Measurements from ENCODE around the gene ADGRA3.

The ADGRA3 gene

DNA sequence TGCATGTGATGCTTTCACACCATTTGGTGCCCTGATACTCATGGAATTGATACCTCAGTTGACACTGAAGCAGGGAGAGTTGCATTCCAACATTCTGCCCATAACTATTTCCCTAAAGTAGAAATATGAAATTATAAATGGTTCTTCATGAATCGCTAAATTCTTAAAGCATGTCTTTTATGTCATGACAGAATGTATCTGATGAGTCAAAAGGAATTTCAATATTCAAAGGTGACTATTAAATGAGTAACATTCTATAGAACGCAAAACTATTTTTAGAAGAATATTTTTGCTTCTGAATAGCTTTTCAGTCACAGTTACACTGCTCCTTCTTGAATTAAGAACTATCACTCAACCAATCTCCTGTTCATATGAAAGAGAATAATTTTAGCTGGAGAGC is 152.8 kb downstream of the ADGRA3 start:
- DNase-seq (ENCODE audit: low read depth, low spot score): no peak
- TF ChIP-seq, protein P1, sequence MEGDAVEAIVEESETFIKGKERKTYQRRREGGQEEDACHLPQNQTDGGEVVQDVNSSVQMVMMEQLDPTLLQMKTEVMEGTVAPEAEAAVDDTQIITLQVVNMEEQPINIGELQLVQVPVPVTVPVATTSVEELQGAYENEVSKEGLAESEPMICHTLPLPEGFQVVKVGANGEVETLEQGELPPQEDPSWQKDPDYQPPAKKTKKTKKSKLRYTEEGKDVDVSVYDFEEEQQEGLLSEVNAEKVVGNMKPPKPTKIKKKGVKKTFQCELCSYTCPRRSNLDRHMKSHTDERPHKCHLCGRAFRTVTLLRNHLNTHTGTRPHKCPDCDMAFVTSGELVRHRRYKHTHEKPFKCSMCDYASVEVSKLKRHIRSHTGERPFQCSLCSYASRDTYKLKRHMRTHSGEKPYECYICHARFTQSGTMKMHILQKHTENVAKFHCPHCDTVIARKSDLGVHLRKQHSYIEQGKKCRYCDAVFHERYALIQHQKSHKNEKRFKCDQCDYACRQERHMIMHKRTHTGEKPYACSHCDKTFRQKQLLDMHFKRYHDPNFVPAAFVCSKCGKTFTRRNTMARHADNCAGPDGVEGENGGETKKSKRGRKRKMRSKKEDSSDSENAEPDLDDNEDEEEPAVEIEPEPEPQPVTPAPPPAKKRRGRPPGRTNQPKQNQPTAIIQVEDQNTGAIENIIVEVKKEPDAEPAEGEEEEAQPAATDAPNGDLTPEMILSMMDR (IDR thresholded peaks at IDR 0.05; ENCODE audit: low read depth, low read length): no peak
- in situ Hi-C loops (cut with HindIII; ENCODE audit: low sequenced_read_pairs): no loop called here
- H3K4me3 ChIP-seq (ENCODE audit: low read depth, low read length): no peak overlapping the region

DNA sequence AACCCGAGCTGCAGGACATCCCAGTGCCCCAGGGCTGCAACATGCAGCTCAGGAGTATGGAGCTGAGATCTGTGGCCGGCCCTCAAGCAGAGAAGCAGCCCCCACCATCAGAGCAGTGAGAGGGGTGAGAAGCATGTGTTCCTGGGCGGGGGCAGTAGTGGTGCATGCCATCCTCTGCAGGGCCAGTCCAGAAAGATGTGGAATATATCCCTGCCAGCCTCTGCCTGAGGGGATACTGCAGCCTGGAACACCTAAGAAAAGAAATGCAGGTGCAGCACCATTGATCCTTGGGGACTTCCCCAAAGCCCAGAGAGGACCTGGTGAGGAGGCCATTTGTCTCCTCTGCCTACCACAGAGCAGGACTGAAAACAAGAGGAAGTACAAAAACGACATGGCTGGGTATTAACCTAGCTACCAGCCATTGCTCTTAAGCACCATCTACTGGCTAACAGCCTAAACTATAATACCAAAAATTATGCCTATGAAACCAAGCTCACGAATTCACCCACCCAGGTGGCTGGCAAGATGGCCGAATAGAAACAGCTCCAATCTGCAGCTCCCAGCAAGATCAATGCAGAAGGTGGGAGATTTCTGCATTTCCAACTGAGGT is 158.8 kb downstream of the ADGRA3 start:
- H3K4me3 ChIP-seq (ENCODE audit: low read depth, low read length): no peak overlapping the region
- TF ChIP-seq, protein P1 (IDR thresholded peaks at IDR 0.05; ENCODE audit: low read depth, low read length): peak; percentile 53

DNA sequence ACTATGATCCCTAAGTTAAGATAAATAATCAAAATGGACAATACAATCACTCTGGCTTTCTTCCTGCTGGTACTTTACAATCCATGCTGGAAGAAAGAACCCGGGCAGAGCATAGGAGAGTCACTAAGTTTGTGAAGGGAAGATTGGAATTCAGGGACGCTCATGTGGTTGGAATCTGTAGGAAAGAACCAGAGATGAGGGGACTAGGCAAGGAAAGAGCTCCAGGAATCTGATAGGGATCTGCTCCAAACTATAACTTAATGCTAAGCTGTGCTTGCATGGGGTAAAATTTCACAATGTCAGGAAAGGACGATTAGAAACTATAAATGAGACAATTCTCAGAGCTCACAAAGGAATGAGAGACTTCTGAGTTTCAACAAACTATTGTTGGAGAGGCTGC is 167.5 kb downstream of the ADGRA3 start:
- DNase-seq (ENCODE audit: low read depth, low spot score): peak; percentile 15
- TF ChIP-seq, protein P1 (IDR thresholded peaks at IDR 0.05; ENCODE audit: low read depth, low read length): no peak
- H3K4me3 ChIP-seq (ENCODE audit: low read depth, low read length): no peak overlapping the region
- in situ Hi-C loops (cut with HindIII; ENCODE audit: low sequenced_read_pairs): no loop called here

More for the DNA sequence above, 158.8 kb downstream of the ADGRA3 start:
- in situ Hi-C loops (cut with HindIII; ENCODE audit: low sequenced_read_pairs): no loop called here
- DNase-seq (ENCODE audit: low read depth, low spot score): peak; percentile 37

DNA sequence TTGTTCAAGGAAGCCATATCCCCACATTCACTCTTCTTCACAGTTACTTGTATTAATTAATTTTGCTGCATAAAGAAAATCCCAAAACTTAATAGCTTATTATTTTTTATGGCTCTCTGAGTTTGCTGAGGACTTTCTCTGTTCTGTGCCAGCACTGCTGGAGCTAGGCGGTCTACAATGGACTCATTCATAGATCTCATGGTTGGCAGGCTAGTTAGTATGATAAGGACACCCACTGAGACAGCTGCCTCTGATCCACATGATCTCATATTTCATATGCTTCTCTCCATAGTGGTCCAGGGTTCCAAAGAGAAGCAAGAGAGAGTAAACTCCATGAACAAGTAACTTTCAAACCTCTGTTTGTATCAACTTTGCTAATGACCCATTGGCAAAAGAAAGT is 170.2 kb downstream of the ADGRA3 start:
- DNase-seq (ENCODE audit: low read depth, low spot score): no peak
- H3K4me3 ChIP-seq (ENCODE audit: low read depth, low read length): no peak overlapping the region
- in situ Hi-C loops (cut with HindIII; ENCODE audit: low sequenced_read_pairs): no loop called here
- TF ChIP-seq, protein P1 (IDR thresholded peaks at IDR 0.05; ENCODE audit: low read depth, low read length): no peak

DNA sequence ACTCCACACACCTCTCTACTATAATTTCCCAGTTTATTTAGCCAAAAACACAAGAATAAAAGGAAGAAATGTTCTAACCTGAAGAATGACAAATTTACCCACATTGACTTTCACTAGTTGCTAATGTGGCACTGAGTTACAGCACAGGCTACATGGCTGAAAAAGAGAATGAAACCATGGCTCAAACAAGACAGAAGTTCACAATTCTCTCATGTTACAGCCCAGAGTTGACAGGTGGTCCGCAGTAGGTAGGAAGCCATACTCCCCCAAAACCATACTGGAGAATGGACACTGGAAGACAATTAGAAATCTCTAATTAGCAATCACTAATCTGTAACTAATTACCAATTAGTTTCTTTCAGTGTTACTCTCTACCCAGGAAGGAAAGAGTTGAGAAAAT is 170.8 kb downstream of the ADGRA3 start:
- TF ChIP-seq, protein P1 (IDR thresholded peaks at IDR 0.05; ENCODE audit: low read depth, low read length): no peak
- no peak for DNase-seq (ENCODE audit: low read depth, low spot score)
- H3K4me3 ChIP-seq (ENCODE audit: low read depth, low read length): no peak overlapping the region
- in situ Hi-C loops (cut with HindIII; ENCODE audit: low sequenced_read_pairs): no loop called here

DNA sequence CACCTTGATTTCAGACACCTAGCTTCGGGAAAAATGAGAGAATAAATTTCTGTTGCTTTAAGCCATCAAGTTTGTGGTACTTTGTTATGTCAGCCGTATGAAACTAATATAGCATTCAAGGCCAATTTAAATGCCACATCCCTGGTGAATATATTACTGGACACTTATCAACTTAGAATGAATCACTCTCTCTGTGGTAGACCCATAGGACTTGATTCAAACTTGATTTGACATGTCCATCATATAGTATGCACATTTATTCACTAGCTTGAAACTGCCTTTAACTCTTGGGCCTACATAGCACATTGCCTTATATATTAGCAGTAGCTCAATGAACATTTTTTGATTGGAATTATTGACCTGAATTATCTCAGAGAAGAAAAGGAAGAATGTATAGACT is 172.3 kb downstream of the ADGRA3 start:
- no peak for DNase-seq (ENCODE audit: low read depth, low spot score)
- no peak overlapping the region for H3K4me3 ChIP-seq (ENCODE audit: low read depth, low read length)
- TF ChIP-seq, protein P1 (IDR thresholded peaks at IDR 0.05; ENCODE audit: low read depth, low read length): no peak
- in situ Hi-C loops (cut with HindIII; ENCODE audit: low sequenced_read_pairs): no loop called here
